GM23338 (cell line): ENCODE data around the gene AGXT2. TPM values are rescaled to one million over a fixed set of nuclear protein-coding genes. Genes with fewer than 3 reads are reported as not detected.

Experiments used
- ATAC-seq: fragments of 200-7000 bp; cut with Tn5 transposase; 3 replicates; pipeline ENCODE4 v1.9.1; 2020
- DNase-seq: peaks from one replicate; pipeline ENCODE4 v3.0.0-alpha.2; 2015; ENCODE audit warnings: low spot score
- H2AFZ ChIP-seq: fragments of 200-600 bp; sonication (generic); 2 replicates; pipeline ENCODE4 v1.8.0; 2016; ENCODE audit warnings: antibody characterized with exemption, mild to moderate bottlenecking, moderate library complexity
- H3F3A ChIP-seq: fragments of 200-600 bp; sonication (generic); replicated peaks from 2 replicates; pipeline ENCODE4 v1.8.0; 2017; ENCODE audit warnings: antibody characterized with exemption, mixed run types, low read depth
- H3K27ac ChIP-seq: fragments of 200-600 bp; sonication (generic); 2 replicates; pipeline ENCODE4 v1.6.1; 2016; ENCODE audit warnings: low read depth
- H3K27me3 ChIP-seq: fragments of 200-600 bp; sonication (generic); 2 replicates; pipeline ENCODE4 v1.8.0; 2016; ENCODE audit warnings: mild to moderate bottlenecking, mixed run types, moderate library complexity; ENCODE audit not compliant: insufficient read depth
- H3K36me3 ChIP-seq: fragments of 200-600 bp; sonication (generic); 2 replicates; pipeline ENCODE4 v1.8.0; 2016; ENCODE audit warnings: mild to moderate bottlenecking; ENCODE audit not compliant: insufficient read depth
- H3K4me1 ChIP-seq: fragments of 200-600 bp; sonication (generic); 2 replicates; pipeline ENCODE4 v1.8.0; 2016; ENCODE audit warnings: mild to moderate bottlenecking, moderate library complexity; ENCODE audit not compliant: insufficient read depth
- H3K4me2 ChIP-seq: fragments of 200-600 bp; sonication (generic); 2 replicates; pipeline ENCODE4 v1.7.1; 2017; ENCODE audit warnings: mixed run types
- H3K4me3 ChIP-seq: fragments of 200-600 bp; sonication (generic); 2 replicates; pipeline ENCODE4 v1.6.1; 2016; ENCODE audit warnings: mixed run types
- H3K79me2 ChIP-seq: fragments of 200-600 bp; sonication (generic); replicated peaks from 2 replicates; pipeline ENCODE4 v1.8.0; 2017; ENCODE audit warnings: mild to moderate bottlenecking; ENCODE audit not compliant: insufficient read depth
- H3K9me2 ChIP-seq: fragments of 200-600 bp; sonication (generic); 2 replicates; pipeline ENCODE4 v1.8.0; 2017; ENCODE audit not compliant: insufficient read depth
- H4K20me1 ChIP-seq: fragments of 200-600 bp; sonication (generic); replicated peaks from 2 replicates; pipeline ENCODE4 v1.8.0; 2017; ENCODE audit warnings: mild to moderate bottlenecking; ENCODE audit not compliant: insufficient read depth
- H3K27ac Mint-ChIP-seq: 2 replicates; pipeline ENCODE4 v1.8.0; 2020; ENCODE audit warnings: inconsistent platforms, mild to moderate bottlenecking, moderate library complexity, mixed read lengths
- H3K27me3 Mint-ChIP-seq: 3 replicates; pipeline ENCODE4 v1.8.0; 2022; ENCODE audit warnings: low read depth, mild to moderate bottlenecking, moderate library complexity, mixed read lengths, inconsistent platforms; ENCODE audit not compliant: insufficient read depth, poor library complexity
- H3K36me3 Mint-ChIP-seq: 3 replicates; pipeline ENCODE4 v1.8.0; 2021; ENCODE audit warnings: low read depth, mild to moderate bottlenecking, inconsistent platforms, moderate library complexity, mixed read lengths
- H3K4me1 Mint-ChIP-seq: 3 replicates; pipeline ENCODE4 v1.8.0; 2020; ENCODE audit warnings: mild to moderate bottlenecking, inconsistent platforms, mixed read lengths
- H3K4me3 Mint-ChIP-seq: 3 replicates; pipeline ENCODE4 v1.8.0; 2021; ENCODE audit warnings: moderate library complexity, mild to moderate bottlenecking, inconsistent platforms, mixed read lengths
- H3K9me3 Mint-ChIP-seq: 3 replicates; pipeline ENCODE4 v1.8.0; 2020; ENCODE audit warnings: moderate library complexity, mild to moderate bottlenecking, inconsistent platforms, mixed read lengths
- CREB1 ChIP-seq: fragments of 250-450 bp; sonication (Bioruptor Pico); IDR thresholded peaks from 2 replicates; pipeline ENCODE4 v1.5.0; 2020; ENCODE audit warnings: low read depth, mild to moderate bottlenecking, moderate library complexity
- EZH2 ChIP-seq: fragments of 200-600 bp; sonication (generic); IDR thresholded peaks from one replicate; pipeline ENCODE4 v1.8.0; 2017; ENCODE audit warnings: antibody characterized with exemption, mild to moderate bottlenecking, low read depth; ENCODE audit not compliant: unreplicated experiment
- EZH2phosphoT487 ChIP-seq: fragments of 200-600 bp; sonication (generic); IDR thresholded peaks from one replicate; pipeline ENCODE4 v1.8.1; 2018; ENCODE audit warnings: antibody characterized with exemption; ENCODE audit not compliant: unreplicated experiment
- JUNB ChIP-seq: IDR thresholded peaks from one replicate; pipeline ENCODE4 v1.6.1; 2016; ENCODE audit warnings: antibody characterized with exemption; ENCODE audit not compliant: unreplicated experiment
- NANOG ChIP-seq: IDR thresholded peaks from 2 replicates; pipeline ENCODE4 v1.6.1; 2016; ENCODE audit warnings: antibody characterized with exemption, borderline replicate concordance
- POLR2AphosphoS5 ChIP-seq: IDR thresholded peaks from 2 replicates; pipeline ENCODE4 v1.6.1; 2016; ENCODE audit warnings: antibody characterized with exemption, low read depth
- STAT1 ChIP-seq: IDR thresholded peaks from one replicate; pipeline ENCODE4 v1.6.1; 2016; ENCODE audit warnings: antibody characterized with exemption; ENCODE audit not compliant: unreplicated experiment
- ZNF331 ChIP-seq: fragments of 250-450 bp; sonication (Bioruptor Pico); IDR thresholded peaks from 2 replicates; pipeline ENCODE4 v1.5.0; 2020; ENCODE audit warnings: low read depth, mild to moderate bottlenecking, moderate library complexity
- polyA plus RNA-seq: library from polyadenylated mRNA; unstranded; fragments of >200 nt; fragmentation: Nextera tagmentation; extraction: Ambion mirVana; gene quantifications from 2 replicates; pipeline ENCODE4 v1.2.1, GENCODE V29; 2016
- total RNA-seq: library from RNA; depleted of rRNA; stranded (reverse); fragments of >200 nt; shearing (Covaris generic); gene quantifications from 2 replicates; pipeline ENCODE4 v1.2.3, GENCODE V29; 2014
- TF ChIP-seq, protein P1 (sequence below): IDR thresholded peaks from 2 replicates; pipeline ENCODE4 v1.6.1; 2016; ENCODE audit warnings: antibody characterized with exemption
- TF ChIP-seq, protein P2 (sequence below), 2 experiments: fragments of 200-600 bp in 1 of 2; sonication (generic) in 1 of 2; conservative IDR thresholded peaks; 2 replicates each; pipeline versions ENCODE4 v1.5.1 to v1.6.1; 2016 to 2017; ENCODE audit warnings: antibody characterized with exemption in 2 of 2, low read depth in 2 of 2, mild to moderate bottlenecking in 2 of 2, moderate library complexity in 1 of 2
- TF ChIP-seq, protein P3 (sequence below): IDR thresholded peaks from one replicate; pipeline ENCODE4 v1.6.1; 2018; ENCODE audit warnings: antibody characterized with exemption; ENCODE audit not compliant: unreplicated experiment

Gene AGXT2
- total and polyA plus RNA-seq, 2 experiments from 2014 or later = not detected

DNA sequence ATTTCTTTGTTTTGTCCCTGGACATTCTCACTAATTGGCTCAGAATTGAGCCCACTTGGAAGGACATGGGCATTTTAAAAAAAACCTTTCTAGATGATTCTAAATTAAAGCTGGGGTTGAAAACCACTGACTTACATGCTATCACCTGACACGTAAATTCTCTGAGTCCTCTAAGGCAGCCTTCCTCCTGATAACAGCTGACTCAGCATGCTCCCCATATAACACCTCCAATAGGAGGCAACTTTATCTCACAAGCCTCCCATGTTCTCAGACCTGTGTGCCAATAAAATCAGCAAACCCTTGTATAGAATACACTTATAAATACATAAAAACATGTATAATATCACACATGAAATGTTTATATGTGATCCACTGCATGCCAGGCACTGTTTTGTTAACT, 49.2 kb upstream of the AGXT2 start:
- no peaks in the 10 kb centered on the region for H3K9me3 Mint-ChIP-seq
- Histone ChIP-seq H3K27ac (no peak overlapping the region), H4K20me1 (no peaks in the 10 kb centered on the region), H2AFZ (no peak overlapping the region), H3K79me2 (no peaks in the 10 kb centered on the region), H3K4me3 (no peak overlapping the region), H3K9me2 (peaks cover 11% of the 10 kb centered on the region; the same call in 1 of the 2 replicates), H3F3A (no peaks in the 10 kb centered on the region), H3K27me3 (no peaks in the 10 kb centered on the region), H3K36me3 (no peaks in the 10 kb centered on the region), H3K4me2 (no peak overlapping the region), H3K4me1 (no peaks in the 10 kb centered on the region; the same call in 1 of the 2 replicates)
- TF ChIP-seq NANOG = no peak
- TF ChIP-seq ZNF331 (CRISPR knock-in tag) = no peak
- TF ChIP-seq, protein P1, sequence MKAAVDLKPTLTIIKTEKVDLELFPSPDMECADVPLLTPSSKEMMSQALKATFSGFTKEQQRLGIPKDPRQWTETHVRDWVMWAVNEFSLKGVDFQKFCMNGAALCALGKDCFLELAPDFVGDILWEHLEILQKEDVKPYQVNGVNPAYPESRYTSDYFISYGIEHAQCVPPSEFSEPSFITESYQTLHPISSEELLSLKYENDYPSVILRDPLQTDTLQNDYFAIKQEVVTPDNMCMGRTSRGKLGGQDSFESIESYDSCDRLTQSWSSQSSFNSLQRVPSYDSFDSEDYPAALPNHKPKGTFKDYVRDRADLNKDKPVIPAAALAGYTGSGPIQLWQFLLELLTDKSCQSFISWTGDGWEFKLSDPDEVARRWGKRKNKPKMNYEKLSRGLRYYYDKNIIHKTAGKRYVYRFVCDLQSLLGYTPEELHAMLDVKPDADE = no peak
- TF ChIP-seq, protein P2, sequence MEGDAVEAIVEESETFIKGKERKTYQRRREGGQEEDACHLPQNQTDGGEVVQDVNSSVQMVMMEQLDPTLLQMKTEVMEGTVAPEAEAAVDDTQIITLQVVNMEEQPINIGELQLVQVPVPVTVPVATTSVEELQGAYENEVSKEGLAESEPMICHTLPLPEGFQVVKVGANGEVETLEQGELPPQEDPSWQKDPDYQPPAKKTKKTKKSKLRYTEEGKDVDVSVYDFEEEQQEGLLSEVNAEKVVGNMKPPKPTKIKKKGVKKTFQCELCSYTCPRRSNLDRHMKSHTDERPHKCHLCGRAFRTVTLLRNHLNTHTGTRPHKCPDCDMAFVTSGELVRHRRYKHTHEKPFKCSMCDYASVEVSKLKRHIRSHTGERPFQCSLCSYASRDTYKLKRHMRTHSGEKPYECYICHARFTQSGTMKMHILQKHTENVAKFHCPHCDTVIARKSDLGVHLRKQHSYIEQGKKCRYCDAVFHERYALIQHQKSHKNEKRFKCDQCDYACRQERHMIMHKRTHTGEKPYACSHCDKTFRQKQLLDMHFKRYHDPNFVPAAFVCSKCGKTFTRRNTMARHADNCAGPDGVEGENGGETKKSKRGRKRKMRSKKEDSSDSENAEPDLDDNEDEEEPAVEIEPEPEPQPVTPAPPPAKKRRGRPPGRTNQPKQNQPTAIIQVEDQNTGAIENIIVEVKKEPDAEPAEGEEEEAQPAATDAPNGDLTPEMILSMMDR (conservative IDR thresholded peaks at IDR 0.05; ENCODE audit: low read depth in 2 of 2) = no peak
- no peak for TF ChIP-seq EZH2
- no peak for TF ChIP-seq POLR2AphosphoS5
- no peak for TF ChIP-seq JUNB
- TF ChIP-seq STAT1 = no peak
- no peak for TF ChIP-seq CREB1 (CRISPR knock-in tag)
- no peak for TF ChIP-seq EZH2phosphoT487
- no peaks in the 10 kb centered on the region for H3K27me3 Mint-ChIP-seq
- no peak overlapping the region for H3K4me3 Mint-ChIP-seq
- DNase-seq (no peak), ATAC-seq (no peak)
- 0 out of 3 replicates have a peak, but pooled peaks cover 3% of the 10 kb centered on the region for H3K4me1 Mint-ChIP-seq
- no peak overlapping the region for H3K27ac Mint-ChIP-seq
- H3K36me3 Mint-ChIP-seq = no peaks in the 10 kb centered on the region

DNA sequence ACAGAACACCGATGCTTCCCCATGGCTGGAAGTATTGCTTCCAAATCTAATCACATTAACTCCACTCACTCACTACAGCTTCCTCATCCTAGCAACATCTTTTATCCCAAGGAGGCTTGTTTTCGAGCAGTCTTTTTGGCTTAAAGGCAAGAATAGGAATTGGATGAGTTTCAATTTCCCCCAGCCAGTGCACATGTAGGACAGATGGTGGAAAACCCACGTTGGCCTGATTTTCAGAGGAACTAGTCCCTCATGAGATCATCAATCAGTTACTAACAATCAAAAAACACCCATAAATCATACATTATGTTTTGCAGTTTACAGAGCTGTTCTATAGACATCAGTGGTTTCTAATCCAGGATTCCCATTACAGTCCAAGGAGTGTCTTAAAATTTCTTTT, 48.5 kb upstream of the AGXT2 start:
- Histone ChIP-seq H4K20me1 (no peaks in the 10 kb centered on the region), H3K9me2 (peaks cover 15% of the 10 kb centered on the region; the same call in 1 of the 2 replicates), H3K4me1 (peaks cover 6% of the 10 kb centered on the region; the same call in 1 of the 2 replicates), H3K4me3 (no peak overlapping the region), H3F3A (no peaks in the 10 kb centered on the region), H3K4me2 (no peak overlapping the region), H3K27ac (no peak overlapping the region), H3K27me3 (no peaks in the 10 kb centered on the region), H2AFZ (no peak overlapping the region), H3K79me2 (no peaks in the 10 kb centered on the region), H3K36me3 (no peaks in the 10 kb centered on the region)
- Mint-ChIP-seq H3K4me1 (peaks cover 6% of the 10 kb centered on the region), H3K36me3 (no peaks in the 10 kb centered on the region), H3K27me3 (no peaks in the 10 kb centered on the region), H3K27ac (no peak overlapping the region), H3K4me3 (no peak overlapping the region), H3K9me3 (no peaks in the 10 kb centered on the region)
- ATAC-seq (no peak), DNase-seq (no peak)
- TF ChIP-seq CREB1 (CRISPR knock-in tag) (no peak), POLR2AphosphoS5 (no peak), STAT1 (no peak), JUNB (no peak), ZNF331 (CRISPR knock-in tag) (no peak), EZH2phosphoT487 (no peak)
- TF ChIP-seq, protein P1 = no peak
- TF ChIP-seq, protein P3, sequence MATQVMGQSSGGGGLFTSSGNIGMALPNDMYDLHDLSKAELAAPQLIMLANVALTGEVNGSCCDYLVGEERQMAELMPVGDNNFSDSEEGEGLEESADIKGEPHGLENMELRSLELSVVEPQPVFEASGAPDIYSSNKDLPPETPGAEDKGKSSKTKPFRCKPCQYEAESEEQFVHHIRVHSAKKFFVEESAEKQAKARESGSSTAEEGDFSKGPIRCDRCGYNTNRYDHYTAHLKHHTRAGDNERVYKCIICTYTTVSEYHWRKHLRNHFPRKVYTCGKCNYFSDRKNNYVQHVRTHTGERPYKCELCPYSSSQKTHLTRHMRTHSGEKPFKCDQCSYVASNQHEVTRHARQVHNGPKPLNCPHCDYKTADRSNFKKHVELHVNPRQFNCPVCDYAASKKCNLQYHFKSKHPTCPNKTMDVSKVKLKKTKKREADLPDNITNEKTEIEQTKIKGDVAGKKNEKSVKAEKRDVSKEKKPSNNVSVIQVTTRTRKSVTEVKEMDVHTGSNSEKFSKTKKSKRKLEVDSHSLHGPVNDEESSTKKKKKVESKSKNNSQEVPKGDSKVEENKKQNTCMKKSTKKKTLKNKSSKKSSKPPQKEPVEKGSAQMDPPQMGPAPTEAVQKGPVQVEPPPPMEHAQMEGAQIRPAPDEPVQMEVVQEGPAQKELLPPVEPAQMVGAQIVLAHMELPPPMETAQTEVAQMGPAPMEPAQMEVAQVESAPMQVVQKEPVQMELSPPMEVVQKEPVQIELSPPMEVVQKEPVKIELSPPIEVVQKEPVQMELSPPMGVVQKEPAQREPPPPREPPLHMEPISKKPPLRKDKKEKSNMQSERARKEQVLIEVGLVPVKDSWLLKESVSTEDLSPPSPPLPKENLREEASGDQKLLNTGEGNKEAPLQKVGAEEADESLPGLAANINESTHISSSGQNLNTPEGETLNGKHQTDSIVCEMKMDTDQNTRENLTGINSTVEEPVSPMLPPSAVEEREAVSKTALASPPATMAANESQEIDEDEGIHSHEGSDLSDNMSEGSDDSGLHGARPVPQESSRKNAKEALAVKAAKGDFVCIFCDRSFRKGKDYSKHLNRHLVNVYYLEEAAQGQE = no peak
